Stimulated activated CD4-positive, alpha-beta T cell treated with anti-CD3 and anti-CD28 coated beads, TNF-alpha, amount 100 ng/mL, for 1 hour (primary cell): Measurements from ENCODE around the gene ZCCHC14.

ENCODE experiments used
- DNase-seq, 3 donors: peaks; one replicate each; pipeline ENCODE4 v3.0.0-alpha.2; 2020; ENCODE audit warnings: low read depth in 3 of 3, low spot score in 1 of 3

ZCCHC14 gene

DNA sequence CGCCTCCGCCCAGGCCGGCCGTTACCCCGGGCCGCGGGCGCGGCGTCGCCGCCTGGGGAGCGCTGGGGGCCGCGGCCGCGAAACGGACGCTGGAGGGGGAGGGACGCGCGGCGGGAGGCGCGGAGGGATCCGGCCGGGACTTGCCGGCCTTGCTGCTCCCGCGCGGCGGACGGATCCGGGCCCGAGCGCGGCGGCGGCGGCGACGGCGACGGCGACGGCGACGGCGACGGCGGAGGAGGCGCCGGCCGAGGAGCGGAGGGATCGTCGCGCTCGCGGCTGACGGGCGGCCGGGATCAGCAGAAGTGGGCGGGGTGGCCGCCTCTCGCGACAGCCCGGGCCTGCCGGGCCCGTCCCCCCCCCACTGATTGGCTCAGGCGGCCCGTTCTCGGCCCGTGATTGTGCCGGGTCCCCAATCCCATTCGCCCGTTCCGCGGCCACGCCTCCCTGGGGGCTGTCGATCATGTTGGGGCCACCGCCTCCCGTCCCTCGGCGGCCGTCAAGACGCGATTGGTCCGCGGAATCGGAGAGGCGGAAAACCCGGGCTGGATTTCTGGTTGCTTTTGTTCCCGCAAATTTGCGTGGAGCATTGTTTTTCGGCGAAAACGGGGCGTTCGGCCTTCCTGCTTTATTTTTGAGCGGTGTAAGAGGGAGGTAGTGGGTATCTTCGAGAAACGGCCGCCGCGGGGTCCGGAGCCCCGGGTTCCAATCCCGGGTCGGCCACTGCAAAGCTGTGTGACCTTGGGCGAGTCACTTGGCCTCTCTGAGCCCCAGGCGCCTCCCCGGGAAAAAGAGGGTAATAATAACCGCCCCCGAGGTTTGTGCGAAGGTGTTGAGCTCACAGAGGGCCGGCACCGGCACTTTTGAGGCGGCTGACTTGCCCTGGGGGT is at the start of gene ZCCHC14:
ZCCHC14 (minus strand) TSS at position 304 of the 887 bp plus-strand sequence. CDS start 786 bp downstream, outside the sequence.
- DNase-seq, result peak; percentile 97 to 98 (median 97)

DNA sequence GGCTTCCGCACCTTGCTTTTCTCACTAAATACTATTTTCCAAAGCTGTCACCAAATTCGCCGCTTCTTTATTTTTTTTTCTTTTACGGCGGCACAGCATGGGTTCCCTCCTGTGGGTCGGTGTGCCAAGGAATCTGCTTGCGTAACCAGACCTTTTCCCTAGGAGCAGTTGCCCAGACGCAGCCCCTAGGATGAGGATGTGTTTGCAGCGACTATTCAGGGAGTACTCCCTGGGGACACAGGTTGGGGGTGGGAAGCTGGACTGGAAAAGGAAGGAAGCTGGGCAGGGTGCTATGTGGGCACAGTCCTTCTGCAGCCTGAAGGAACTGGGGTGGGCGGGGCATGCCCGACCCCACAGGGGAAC is 49.0 kb upstream of the ZCCHC14 start:
- no peak for DNase-seq

GRCh38 chr16:87541147-87541871 is 48.5 kb upstream of the ZCCHC14 start:
- no peak for DNase-seq

GRCh38 chr16:87540897-87541146 is 48.0 kb upstream of the ZCCHC14 start:
- no peak for DNase-seq

DNA sequence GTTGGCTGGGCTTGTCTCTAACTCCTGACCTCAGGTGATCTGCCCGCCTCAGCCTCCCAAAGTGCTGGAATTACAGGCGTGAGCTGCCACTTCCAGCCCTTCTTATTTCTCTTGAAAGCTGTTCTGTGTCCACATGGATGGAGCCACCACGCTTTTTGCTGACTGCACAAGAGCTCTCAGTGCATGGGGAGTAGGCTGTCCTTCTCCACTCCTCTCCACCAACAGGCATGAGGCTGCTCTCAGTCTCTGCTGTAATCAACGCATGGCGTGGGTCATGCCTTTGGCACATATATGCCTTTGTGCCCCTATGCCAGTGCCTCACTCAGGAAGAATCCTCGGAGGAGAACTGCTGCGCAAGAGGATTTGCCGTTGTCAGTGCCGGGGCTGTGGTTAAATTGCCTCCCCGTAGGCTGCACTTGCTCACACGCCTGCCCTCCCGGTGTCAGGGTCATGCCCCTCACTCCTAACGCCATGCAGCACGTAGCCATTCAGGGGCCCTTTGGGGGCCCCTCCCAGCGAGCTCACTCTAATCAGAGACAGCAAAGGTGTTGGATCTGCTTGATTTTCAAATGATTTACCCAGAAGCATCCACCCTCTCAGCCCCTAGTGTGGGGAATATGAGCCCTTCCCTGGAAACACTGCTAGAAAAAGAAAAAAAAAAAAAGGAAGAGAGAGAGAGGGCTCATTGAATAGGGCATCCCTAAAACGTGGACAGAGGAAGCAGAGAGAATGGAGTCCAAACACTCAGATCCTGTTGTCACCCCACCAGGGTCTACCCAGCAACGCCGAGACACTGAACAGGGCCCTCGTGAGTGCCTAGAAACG is 47.5 kb upstream of the ZCCHC14 start:
- no peak for DNase-seq

GRCh38 chr16:87539113-87539512 is 46.3 kb upstream of the ZCCHC14 start:
- DNase-seq, result no peak

- DNase-seq, result no peak
These were observed 45.8 kb upstream of the ZCCHC14 start for GRCh38 chr16:87538594-87538993.

- DNase-seq, result no peak
These were observed 45.3 kb upstream of the ZCCHC14 start for GRCh38 chr16:87538160-87538559.

- DNase-seq, result no peak
These were observed 43.9 kb upstream of the ZCCHC14 start for GRCh38 chr16:87536795-87537142.

GRCh38 chr16:87535855-87536794 is 43.3 kb upstream of the ZCCHC14 start:
- DNase-seq, result no peak

DNA sequence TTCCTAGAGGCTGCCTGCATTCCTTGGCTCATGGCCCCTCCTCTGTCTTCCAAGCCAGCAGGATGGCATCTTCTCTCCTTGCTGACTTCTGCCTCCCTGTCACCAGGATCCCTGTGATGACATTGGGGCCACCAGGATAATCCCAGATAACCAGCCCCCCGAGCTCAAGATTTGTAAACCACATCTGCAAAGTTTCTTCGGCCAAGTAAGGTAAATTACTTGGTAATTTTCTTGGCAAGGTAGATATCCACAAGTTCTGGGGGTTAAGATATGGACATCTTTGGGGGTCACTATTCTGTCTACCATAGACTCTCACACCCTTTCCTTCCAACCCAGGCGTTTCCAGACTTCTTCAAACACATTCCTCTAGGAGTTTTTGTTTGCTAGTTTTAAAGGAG is 42.6 kb upstream of the ZCCHC14 start:
- no peak for DNase-seq

DNA sequence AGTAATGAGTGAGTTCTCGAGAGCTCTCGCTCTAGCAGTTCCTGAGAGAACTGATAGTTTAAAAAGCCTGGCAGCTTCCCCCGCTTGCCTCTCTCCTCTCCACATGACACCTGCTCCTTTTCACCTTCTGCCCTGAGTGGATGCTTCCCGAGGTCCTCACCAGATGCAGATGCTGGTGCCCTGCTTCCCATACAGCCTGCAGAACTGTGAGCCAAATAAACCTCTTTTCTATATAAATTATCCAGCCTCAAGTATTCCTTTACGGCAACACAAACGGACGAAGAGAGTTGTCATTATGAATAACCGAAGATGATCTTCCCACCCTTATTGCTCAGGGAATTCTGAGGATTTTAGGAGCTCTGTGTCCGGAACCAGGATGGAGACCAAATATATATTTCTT is 41.9 kb upstream of the ZCCHC14 start:
- DNase-seq, result no peak

- no peak for DNase-seq
These were observed 41.3 kb upstream of the ZCCHC14 start for GRCh38 chr16:87534030-87534653.

DNA sequence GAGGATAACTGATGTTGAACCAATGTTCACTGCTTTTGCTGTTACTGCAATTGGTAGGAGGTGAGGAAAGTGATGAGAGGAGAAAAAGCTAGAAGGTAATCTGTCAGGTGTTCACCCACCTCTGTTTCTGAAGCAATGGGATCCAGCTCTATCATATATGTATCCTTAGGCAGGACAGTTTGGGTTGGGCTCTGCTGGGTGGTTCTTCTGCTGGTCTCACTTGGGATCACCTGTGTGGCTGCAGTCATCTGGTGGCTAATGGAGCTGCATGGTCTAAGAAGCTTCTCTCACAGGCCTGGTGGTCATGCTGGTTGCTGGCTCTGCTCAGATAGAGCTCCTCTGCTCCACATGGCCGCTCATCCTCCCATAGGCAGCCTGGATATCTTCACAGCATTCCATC is 40.2 kb upstream of the ZCCHC14 start:
- no peak for DNase-seq

GRCh38 chr16:87531418-87531817 is 38.6 kb upstream of the ZCCHC14 start:
- no peak for DNase-seq

- DNase-seq, result no peak
These were observed 36.1 kb upstream of the ZCCHC14 start for GRCh38 chr16:87528690-87529579.

DNA sequence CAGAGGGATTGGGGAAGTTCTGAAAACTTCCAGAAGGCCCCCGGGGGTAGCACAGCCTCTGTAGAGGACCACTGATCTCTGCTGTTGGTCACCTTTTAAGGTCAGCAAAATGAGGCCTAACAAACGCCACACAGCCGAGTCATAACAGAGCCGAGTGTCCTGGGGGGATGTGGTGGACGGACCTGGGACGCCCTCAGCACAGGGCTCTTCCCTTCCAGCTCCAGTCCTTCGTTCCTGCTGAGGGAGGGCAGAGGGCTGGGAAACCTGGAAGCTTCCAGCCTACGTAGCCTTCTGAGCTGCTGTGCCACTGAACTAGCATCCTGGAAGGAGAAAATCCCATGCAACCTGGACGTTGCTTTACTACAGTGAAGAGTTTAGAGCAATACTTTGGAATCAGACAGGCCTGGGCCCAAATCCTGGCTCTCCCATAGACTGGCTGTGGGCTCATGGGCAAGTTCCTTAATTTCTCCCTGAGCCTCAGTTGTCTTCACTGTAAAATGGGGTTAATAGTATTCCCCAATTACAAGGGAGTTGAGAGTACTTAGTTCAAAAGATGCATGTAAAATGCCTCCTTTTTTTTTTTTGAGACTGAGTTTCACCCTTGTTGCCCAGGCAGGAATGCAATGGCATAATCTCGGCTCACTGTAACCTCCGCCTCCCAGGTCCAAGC is 34.4 kb upstream of the ZCCHC14 start:
- no peak for DNase-seq

DNA sequence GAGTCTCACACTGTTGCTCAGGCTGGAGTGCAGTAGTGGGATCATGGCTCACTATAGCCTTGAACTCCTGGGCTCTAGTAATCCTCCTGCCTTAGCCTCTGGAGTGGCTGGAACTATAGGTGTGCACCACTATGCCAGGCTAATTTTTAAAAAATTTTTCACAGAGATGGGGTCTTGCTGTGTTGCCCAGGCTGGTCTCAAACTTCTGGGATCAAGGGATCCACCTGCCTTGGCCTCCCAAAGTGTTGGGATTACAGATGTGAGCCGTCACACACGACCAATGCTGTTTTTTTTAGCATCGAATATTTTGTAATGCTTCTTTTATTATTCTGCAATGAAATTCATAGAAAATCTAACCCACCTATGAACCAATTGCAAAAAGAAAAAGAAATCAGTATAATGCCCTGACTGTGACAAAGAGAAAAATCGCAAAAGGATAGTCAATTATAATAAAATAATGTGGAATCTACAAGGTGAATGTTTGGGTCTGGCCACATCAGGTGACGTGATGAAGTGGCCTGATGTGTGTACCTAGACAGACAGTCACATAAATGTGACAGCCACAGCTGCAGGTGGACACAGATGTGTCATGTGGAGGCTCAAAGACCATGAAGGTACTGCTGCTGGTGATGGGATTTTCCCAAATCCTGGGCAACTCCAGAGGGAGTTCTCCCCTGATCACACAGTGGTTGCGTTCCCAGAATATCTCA is 33.6 kb upstream of the ZCCHC14 start:
- no peak for DNase-seq
